ENCODE measurements around the gene TCERG1L. TPM values are rescaled to one million over a fixed set of nuclear protein-coding genes. Genes with fewer than 3 reads are reported as not detected.
"Not testable (repeated sequence)": the region's sequence is repeated elsewhere in the genome, so short reads cannot be mapped to it uniquely, and the experiment has no call there.

The TCERG1L gene
- total RNA-seq, 1 donor from 2014 or later = not detected

GRCh38 chr10:131081786-131082185, 229.7 kb downstream of the TCERG1L start:
- no peak for DNase-seq
- H3K36me3 Mint-ChIP-seq (ENCODE audit: low read depth) = no peaks in the 10 kb centered on the region
- no peak overlapping the region for H3K4me3 Mint-ChIP-seq
- peak overlapping the region; percentile 13 for H3K27ac Mint-ChIP-seq
- no peaks in the 10 kb centered on the region for H3K27me3 Mint-ChIP-seq
- intact Hi-C loops (cut with micrococcal nuclease) = no loop called here
- peaks cover 9% of the 10 kb centered on the region for H3K4me1 Mint-ChIP-seq
- no peaks in the 10 kb centered on the region for H3K9me3 Mint-ChIP-seq

DNA sequence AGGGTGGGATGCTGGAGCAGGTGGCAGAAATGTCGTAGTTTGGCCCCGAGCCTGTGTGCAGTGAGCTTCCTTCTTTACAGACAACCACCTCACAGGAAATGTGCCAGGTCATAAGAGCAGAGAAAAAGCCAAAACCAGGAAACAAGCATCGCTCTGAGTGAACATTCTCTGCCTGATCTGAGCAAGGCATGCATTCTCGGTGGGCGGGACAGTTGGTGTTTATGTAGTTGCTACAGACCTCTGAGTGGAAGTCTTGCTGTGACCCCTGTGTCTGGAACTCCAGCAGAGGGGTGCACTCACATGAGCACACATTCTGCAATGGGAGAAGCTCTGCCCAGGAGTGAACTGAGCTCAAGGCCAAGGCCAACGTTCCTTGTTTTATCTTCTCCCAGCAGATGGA, 230.1 kb downstream of the TCERG1L start:
- H3K4me3 Mint-ChIP-seq = no peak overlapping the region
- H3K9me3 Mint-ChIP-seq = no peaks in the 10 kb centered on the region
- H3K27me3 Mint-ChIP-seq = no peaks in the 10 kb centered on the region
- peak; percentile 66 for DNase-seq
- H3K36me3 Mint-ChIP-seq (ENCODE audit: low read depth) = no peaks in the 10 kb centered on the region
- H3K27ac Mint-ChIP-seq = peak overlapping the region; percentile 13
- H3K4me1 Mint-ChIP-seq = peaks cover 9% of the 10 kb centered on the region
- intact Hi-C loops (cut with micrococcal nuclease) = no loop called here

DNA sequence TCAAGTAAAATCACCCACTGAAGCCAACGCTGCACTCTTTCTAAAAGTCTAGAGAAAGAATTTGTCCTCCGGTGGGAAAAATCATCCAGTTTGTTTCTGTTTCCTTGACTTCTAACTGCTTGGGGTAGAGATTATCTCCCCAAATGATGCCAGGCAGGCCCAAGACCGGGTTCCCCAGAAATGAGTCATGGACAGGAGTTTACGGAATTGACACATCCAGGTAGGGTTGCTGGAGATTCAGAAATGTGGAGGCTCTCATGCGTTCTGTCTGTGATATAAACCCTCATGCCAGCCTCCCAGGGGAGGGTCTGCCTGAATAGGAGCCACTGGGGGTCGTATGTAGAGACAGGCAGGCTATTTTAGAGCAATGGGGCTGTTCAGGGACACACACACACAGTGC, 230.9 kb downstream of the TCERG1L start:
- H3K9me3 Mint-ChIP-seq = no peaks in the 10 kb centered on the region
- intact Hi-C loops (cut with micrococcal nuclease) = no loop called here

GRCh38 chr10:131079314-131079713, 232.2 kb downstream of the TCERG1L start:
- Mint-ChIP-seq H3K4me3 (no peak overlapping the region), H3K27me3 (no peaks in the 10 kb centered on the region), H3K36me3 (ENCODE audit: low read depth) (no peaks in the 10 kb centered on the region), H3K27ac (no peak overlapping the region), H3K4me1 (peaks cover 9% of the 10 kb centered on the region), H3K9me3 (no peaks in the 10 kb centered on the region)
- DNase-seq = no peak
- intact Hi-C loops (cut with micrococcal nuclease) = no loop called here

More for the DNA sequence above, 230.9 kb downstream of the TCERG1L start:
- no peak for DNase-seq
- Mint-ChIP-seq H3K4me1 (peaks cover 9% of the 10 kb centered on the region), H3K27me3 (no peaks in the 10 kb centered on the region), H3K27ac (no peak overlapping the region), H3K36me3 (ENCODE audit: low read depth) (no peaks in the 10 kb centered on the region), H3K4me3 (no peak overlapping the region)

- H3K4me1 Mint-ChIP-seq; H3K27me3 Mint-ChIP-seq; H3K36me3 Mint-ChIP-seq (ENCODE audit: low read depth); intact Hi-C loops (cut with micrococcal nuclease); H3K4me3 Mint-ChIP-seq; H3K27ac Mint-ChIP-seq; DNase-seq; H3K9me3 Mint-ChIP-seq: not testable (repeated sequence)
Measured at GRCh38 chr10:131078882-131079280, 232.6 kb downstream of the TCERG1L start.

GRCh38 chr10:131078131-131078881, 233.2 kb downstream of the TCERG1L start:
- intact Hi-C loops (cut with micrococcal nuclease) = no loop called here
- Mint-ChIP-seq H3K27ac (no peak overlapping the region), H3K36me3 (ENCODE audit: low read depth) (no peaks in the 10 kb centered on the region), H3K27me3 (no peaks in the 10 kb centered on the region), H3K9me3 (no peaks in the 10 kb centered on the region), H3K4me3 (no peak overlapping the region), H3K4me1 (peaks cover 6% of the 10 kb centered on the region)
- DNase-seq = no peak

DNA sequence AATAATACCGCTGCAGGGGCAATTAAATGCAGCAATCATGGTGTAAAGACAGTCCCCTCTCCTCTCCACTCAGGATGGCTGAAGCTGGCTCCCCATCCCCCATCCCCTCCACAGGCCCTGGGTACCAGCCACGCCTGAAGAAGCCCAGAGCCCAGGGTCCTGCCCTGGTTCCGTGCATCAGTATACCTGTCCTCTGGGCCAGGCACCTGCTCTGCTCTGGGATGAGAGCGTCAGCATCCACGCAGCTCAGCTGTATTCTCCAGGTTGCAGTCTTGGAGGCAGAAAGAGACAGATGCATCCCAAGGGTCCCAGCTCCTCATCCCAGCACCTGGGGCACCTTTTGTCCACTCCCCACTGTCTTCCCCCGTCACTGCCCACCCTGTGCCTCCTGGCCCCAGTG, 233.8 kb downstream of the TCERG1L start:
- no peaks in the 10 kb centered on the region for H3K27me3 Mint-ChIP-seq
- H3K9me3 Mint-ChIP-seq = no peaks in the 10 kb centered on the region
- no peak overlapping the region for H3K4me3 Mint-ChIP-seq
- DNase-seq = no peak
- intact Hi-C loops (cut with micrococcal nuclease) = no loop called here
- H3K36me3 Mint-ChIP-seq (ENCODE audit: low read depth) = no peaks in the 10 kb centered on the region
- H3K4me1 Mint-ChIP-seq = peaks cover 6% of the 10 kb centered on the region
- H3K27ac Mint-ChIP-seq = no peak overlapping the region

- peaks cover 6% of the 10 kb centered on the region for H3K4me1 Mint-ChIP-seq
- H3K27me3 Mint-ChIP-seq = no peaks in the 10 kb centered on the region
- no peak overlapping the region for H3K4me3 Mint-ChIP-seq
- H3K36me3 Mint-ChIP-seq (ENCODE audit: low read depth) = no peaks in the 10 kb centered on the region
- H3K27ac Mint-ChIP-seq = no peak overlapping the region
- intact Hi-C loops (cut with micrococcal nuclease) = no loop called here
- no peaks in the 10 kb centered on the region for H3K9me3 Mint-ChIP-seq
- DNase-seq = no peak
Measured at GRCh38 chr10:131077031-131077430, 234.5 kb downstream of the TCERG1L start.

GRCh38 chr10:131076356-131076755, 235.2 kb downstream of the TCERG1L start:
- H3K4me3 Mint-ChIP-seq = no peak overlapping the region
- no peak overlapping the region for H3K27ac Mint-ChIP-seq
- H3K27me3 Mint-ChIP-seq = no peaks in the 10 kb centered on the region
- H3K36me3 Mint-ChIP-seq (ENCODE audit: low read depth) = no peaks in the 10 kb centered on the region
- peaks cover 3% of the 10 kb centered on the region for H3K4me1 Mint-ChIP-seq
- no peaks in the 10 kb centered on the region for H3K9me3 Mint-ChIP-seq
- intact Hi-C loops (cut with micrococcal nuclease) = no loop called here
- DNase-seq = no peak

DNA sequence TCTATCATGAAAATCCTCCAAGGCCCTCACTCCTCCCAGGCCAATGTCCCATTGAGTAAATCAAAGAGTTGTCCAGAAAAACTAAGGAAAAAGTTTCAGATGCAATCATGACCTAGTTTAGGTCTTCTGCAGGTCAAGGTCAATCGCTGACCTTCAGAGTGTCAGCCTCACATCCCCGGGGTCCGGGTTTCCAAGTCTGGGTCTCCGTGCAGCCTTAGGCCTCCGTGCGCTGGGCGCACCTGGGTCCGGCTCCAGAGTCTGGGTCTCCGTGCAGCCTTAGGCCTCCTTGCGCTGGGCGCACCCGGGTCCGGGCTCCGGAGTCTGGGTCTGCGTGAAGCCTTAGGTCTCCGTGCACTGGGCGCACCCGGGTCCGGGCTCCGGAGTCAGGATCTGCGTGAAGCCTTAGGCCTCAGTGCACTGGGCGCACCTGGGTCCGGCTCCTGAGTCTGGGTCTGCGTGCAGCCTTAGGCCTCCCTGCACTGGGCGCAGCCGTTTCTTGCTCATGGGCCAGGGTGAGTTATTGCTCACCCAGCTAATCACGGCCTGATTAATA, 236.2 kb downstream of the TCERG1L start:
- intact Hi-C loops (cut with micrococcal nuclease) = no loop called here
- no peaks in the 10 kb centered on the region for H3K36me3 Mint-ChIP-seq (ENCODE audit: low read depth)
- no peak overlapping the region for H3K27ac Mint-ChIP-seq
- H3K27me3 Mint-ChIP-seq = no peaks in the 10 kb centered on the region
- no peak for DNase-seq
- H3K9me3 Mint-ChIP-seq = no peaks in the 10 kb centered on the region
- no peaks in the 10 kb centered on the region for H3K4me1 Mint-ChIP-seq
- H3K4me3 Mint-ChIP-seq = no peak overlapping the region

GRCh38 chr10:131074682-131075081, 236.8 kb downstream of the TCERG1L start:
- no peak for DNase-seq
- Mint-ChIP-seq H3K9me3 (no peaks in the 10 kb centered on the region), H3K27me3 (no peaks in the 10 kb centered on the region), H3K4me1 (no peaks in the 10 kb centered on the region), H3K27ac (no peak overlapping the region), H3K4me3 (no peak overlapping the region), H3K36me3 (ENCODE audit: low read depth) (no peaks in the 10 kb centered on the region)
- intact Hi-C loops (cut with micrococcal nuclease) = no loop called here

GRCh38 chr10:131073469-131074035, 238.0 kb downstream of the TCERG1L start:
- Mint-ChIP-seq H3K4me3 (no peak overlapping the region), H3K9me3 (no peaks in the 10 kb centered on the region), H3K27me3 (no peaks in the 10 kb centered on the region), H3K36me3 (ENCODE audit: low read depth) (no peaks in the 10 kb centered on the region), H3K4me1 (no peaks in the 10 kb centered on the region), H3K27ac (no peak overlapping the region)
- no peak for DNase-seq
- intact Hi-C loops (cut with micrococcal nuclease) = no loop called here

- Mint-ChIP-seq H3K9me3 (no peaks in the 10 kb centered on the region), H3K36me3 (ENCODE audit: low read depth) (no peaks in the 10 kb centered on the region), H3K4me1 (no peaks in the 10 kb centered on the region), H3K27me3 (no peaks in the 10 kb centered on the region), H3K27ac (no peak overlapping the region), H3K4me3 (no peak overlapping the region)
- DNase-seq = no peak
- intact Hi-C loops (cut with micrococcal nuclease) = no loop called here
Measured at GRCh38 chr10:131072651-131073468, 238.7 kb downstream of the TCERG1L start.

- intact Hi-C loops (cut with micrococcal nuclease) = no loop called here
- no peak for DNase-seq
- H3K4me3 Mint-ChIP-seq = no peak overlapping the region
- H3K27me3 Mint-ChIP-seq = no peaks in the 10 kb centered on the region
- H3K27ac Mint-ChIP-seq = no peak overlapping the region
- H3K4me1 Mint-ChIP-seq = no peaks in the 10 kb centered on the region
- H3K36me3 Mint-ChIP-seq (ENCODE audit: low read depth) = no peaks in the 10 kb centered on the region
- H3K9me3 Mint-ChIP-seq = no peaks in the 10 kb centered on the region
Measured at GRCh38 chr10:131071721-131072120, 239.8 kb downstream of the TCERG1L start.

Measured in activated CD4-positive, alpha-beta T cell treated with anti-CD3 and anti-CD28 coated beads, Interleukin-2, amount 10 ng/mL, durations not matched to agents 24 days and 14 days (primary cell).